GM12874 (cell line): ENCODE results near the gene NEU1.

ENCODE experiments used
- TF ChIP-seq, protein P1 (sequence below): IDR thresholded peaks from 2 replicates; pipeline ENCODE4 v1.5.1; 2011; ENCODE audit warnings: low read depth, mild to moderate bottlenecking, control low read depth, low read length, moderate library complexity; ENCODE audit not compliant: insufficient read depth

NEU1 gene

GRCh38 chr6:31875877-31876276, 13.3 kb upstream of the NEU1 start:
- TF ChIP-seq, protein P1, sequence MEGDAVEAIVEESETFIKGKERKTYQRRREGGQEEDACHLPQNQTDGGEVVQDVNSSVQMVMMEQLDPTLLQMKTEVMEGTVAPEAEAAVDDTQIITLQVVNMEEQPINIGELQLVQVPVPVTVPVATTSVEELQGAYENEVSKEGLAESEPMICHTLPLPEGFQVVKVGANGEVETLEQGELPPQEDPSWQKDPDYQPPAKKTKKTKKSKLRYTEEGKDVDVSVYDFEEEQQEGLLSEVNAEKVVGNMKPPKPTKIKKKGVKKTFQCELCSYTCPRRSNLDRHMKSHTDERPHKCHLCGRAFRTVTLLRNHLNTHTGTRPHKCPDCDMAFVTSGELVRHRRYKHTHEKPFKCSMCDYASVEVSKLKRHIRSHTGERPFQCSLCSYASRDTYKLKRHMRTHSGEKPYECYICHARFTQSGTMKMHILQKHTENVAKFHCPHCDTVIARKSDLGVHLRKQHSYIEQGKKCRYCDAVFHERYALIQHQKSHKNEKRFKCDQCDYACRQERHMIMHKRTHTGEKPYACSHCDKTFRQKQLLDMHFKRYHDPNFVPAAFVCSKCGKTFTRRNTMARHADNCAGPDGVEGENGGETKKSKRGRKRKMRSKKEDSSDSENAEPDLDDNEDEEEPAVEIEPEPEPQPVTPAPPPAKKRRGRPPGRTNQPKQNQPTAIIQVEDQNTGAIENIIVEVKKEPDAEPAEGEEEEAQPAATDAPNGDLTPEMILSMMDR: no peak

GRCh38 chr6:31874836-31875572, 12.4 kb upstream of the NEU1 start:
- TF ChIP-seq, protein P1: no peak

DNA sequence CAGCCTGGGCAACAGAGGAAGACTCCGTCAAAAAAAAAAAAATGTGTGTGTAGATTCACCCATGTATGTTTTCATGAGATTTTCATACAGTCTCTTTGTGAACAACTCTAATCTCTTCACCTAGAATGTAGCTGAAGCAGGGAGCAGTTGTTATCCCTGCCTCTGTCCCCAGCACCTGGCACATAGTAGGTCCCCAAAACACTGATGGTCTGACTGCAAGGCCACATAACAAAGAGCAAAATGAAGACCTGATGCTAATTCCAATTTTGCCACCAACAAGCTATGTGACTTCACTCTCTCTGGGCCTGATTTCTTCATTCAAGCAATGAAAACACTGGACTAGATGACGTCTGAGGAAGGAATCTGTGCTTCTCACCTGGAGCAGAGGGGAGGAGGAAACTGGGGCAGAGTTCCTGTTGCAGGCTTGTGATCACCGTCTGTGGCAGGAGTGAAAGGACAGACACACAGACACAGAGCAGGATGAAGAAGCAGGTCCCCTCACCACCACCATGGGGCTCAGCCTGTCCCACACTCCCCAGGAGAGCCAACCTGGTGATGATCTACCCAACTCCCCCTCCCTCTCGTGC, 11.6 kb upstream of the NEU1 start:
- TF ChIP-seq, protein P1: no peak

DNA sequence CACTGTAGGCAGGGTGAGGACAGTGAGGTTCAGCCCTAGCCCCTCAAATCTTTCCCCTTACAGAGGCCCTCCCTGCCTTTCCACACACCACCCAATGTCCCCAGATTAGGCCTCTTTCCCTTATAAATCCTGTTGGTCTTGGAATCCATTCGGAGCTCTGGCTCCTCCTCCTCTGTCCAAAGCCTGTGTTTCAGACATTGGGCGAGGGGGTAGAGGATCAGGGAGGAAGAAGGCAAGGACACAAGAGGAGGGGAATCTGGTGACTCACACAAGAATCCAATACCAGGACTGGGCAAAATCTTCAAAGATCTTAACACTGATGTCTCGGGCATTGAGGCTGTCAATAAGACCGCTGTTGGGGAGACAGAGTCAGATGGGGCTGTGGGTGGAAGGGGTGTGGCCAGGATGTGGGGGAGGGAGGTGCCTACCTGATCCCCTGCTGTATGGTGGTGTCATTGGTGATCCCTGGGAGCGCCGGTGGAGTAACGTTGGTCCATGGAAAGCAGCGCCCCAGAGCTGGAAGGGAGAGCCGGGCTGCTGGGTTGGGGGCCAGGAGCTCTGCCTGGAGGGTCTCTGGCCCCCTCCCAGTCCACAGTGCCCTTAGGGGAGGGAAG, 8.5 kb upstream of the NEU1 start:
- TF ChIP-seq, protein P1: no peak

- TF ChIP-seq, protein P1: 0 out of 2 replicates have a peak, but pooled peaks have one; percentile 13
These were observed 7.8 kb upstream of the NEU1 start for GRCh38 chr6:31870385-31870921.

DNA sequence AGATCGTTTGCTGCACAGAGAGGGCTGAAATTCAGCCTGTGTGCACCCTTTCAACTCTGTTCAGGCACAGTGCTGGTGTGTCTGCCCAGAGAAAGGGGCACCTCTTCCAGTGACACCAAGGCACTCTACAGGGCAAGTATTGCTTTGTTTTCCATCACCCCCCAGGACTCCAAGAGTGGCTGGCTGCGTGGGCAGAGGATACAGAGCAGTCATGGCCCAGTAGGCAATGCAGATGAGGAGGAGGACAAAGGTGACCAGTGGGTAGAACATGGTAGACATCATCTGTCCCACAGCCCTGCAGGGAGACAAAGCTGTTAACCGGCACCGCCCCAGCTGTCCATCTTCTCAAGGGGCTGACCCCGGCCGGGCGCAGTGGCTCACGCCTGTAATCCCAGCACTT, 6.7 kb upstream of the NEU1 start:
- TF ChIP-seq, protein P1: no peak
